ENCODE data around the gene GJB5.

Gene GJB5

DNA sequence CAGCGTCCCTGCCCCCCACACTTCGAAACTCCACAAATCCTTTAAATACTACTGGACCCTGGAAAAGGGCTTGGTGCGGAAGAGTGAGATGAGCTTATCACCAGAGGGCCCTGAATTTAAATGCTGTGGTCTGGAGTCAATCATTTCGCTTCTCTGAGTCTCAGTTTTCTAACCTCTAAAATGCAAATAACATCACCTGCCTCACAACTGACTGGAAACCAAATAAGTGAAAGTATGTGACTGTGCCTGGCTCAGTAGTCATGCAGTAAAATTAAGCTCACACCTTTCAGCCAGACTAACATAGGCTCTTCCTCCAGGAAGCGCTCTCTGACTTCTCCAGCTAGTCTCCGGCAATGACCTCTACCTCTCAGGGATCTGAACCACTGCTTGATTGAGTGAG, 42.1 kb downstream of the GJB5 start:
- no peak for DNase-seq

DNA sequence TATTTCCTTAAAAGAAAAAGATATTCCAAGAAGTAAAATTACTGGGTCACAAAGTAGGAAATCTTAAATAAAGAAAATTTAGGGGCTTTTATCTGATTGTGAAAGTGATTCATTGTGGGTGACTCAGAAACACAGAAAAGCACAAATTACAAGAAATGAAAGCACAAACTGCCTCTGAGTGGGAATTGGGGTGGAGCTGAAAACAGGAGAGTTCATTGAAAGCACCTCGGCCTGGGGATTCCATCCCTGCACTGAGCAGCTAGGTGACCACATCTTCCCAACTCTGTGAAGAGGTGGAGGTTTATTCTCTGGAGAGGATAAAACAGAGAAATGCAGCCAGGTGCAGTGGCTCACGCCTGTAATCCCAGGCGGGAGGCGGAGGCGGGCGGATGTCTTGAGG, 45.4 kb downstream of the GJB5 start:
- DNase-seq: no peak

DNA sequence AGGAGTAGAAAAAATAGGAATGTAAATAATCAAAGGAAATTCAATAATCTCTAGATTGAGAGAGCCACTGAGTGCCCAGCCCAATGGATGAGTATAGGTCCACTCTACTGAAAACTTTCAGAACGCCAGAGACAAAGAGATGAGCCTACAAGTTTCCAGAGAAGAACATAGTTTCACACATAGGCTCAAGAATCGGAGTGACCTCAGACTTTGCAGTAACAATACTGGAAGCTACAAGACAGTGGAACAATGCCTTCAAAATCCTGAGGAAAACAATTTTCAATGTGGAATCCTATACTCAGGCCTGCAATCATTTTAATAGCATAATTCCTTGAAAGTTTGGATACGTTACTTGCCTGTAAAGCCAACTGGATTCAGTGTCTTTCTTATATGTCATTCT, 48.9 kb downstream of the GJB5 start:
- DNase-seq: no peak

DNA sequence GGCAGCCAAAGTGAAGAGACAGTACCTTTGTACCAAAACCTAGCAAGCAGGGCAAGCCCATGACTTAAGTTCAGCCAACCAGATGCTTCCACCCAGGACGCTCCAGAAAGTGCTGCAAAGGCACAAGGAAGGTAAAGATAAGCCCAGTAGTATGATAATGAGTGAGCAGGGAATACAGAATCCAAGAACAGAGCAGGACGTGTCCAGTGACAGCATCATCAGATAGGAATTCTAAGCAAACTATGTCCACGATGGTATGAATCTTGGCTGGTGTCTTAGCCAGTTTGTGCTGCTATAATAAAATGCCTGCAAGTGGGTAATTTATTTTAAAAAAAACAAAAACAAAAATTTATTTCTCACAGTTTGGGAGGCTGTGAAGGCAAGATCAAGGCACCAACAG, 51.5 kb downstream of the GJB5 start:
- DNase-seq: no peak
